IMR-90 (cell line): Measurements from ENCODE around the gene PHGDH. TPM values are rescaled to one million over a fixed set of nuclear protein-coding genes. Genes with fewer than 3 reads are reported as not detected.

ENCODE experiments used
- ATAC-seq: fragments of 200-7000 bp; cut with Tn5 transposase; 2 replicates; pipeline ENCODE4 v1.9.1; 2020; ENCODE audit warnings: low read depth, mild to moderate bottlenecking, moderate library complexity
- BruUV-seq: library from RNA; stranded (reverse); fragments of 400-500 nt; replicated peaks from 2 replicates; lab custom pipeline; 2021; lab: Mats Ljungman, UMichigan
- CTCF ChIA-PET: fragments of 300-600 bp; formaldehyde crosslinking; extraction: SDS; loops from one replicate; lab custom pipeline; 2021; ENCODE audit warnings: antibody characterized with exemption; lab: Yijun Ruan, JAX
- POLR2A ChIA-PET: fragments of 300-600 bp; sonication (Branson Sonifier 250); formaldehyde crosslinking; loops from one replicate; lab custom pipeline; 2022; ENCODE audit warnings: antibody characterized with exemption; ENCODE audit not compliant: unreplicated experiment; lab: Charles Lee
- DNase-seq: peaks from one replicate; pipeline ENCODE4 v3.0.0; 2013
- H2AFZ ChIP-seq: replicated peaks from 2 replicates; pipeline ENCODE3; 2013; ENCODE audit warnings: low read length, mild to moderate bottlenecking; ENCODE audit not compliant: poor library complexity
- H2AK5ac ChIP-seq: 2 replicates; pipeline ENCODE4 v1.6.1; 2013; ENCODE audit warnings: low read depth, low read length, inconsistent platforms
- H2AK9ac ChIP-seq: replicated peaks from 2 replicates; pipeline ENCODE3; 2013; ENCODE audit warnings: mild to moderate bottlenecking, low read depth, low read length, moderate library complexity; ENCODE audit not compliant: poor library complexity
- H2BK120ac ChIP-seq: 2 replicates; pipeline ENCODE4 v1.6.1; 2013; ENCODE audit warnings: low read depth, low read length, inconsistent platforms
- H2BK15ac ChIP-seq: 3 replicates; pipeline ENCODE4 v1.6.1; 2013; ENCODE audit warnings: low read depth, low read length, inconsistent platforms
- H2BK20ac ChIP-seq: 2 replicates; pipeline ENCODE4 v1.6.1; 2013; ENCODE audit warnings: low read depth, mild to moderate bottlenecking, inconsistent platforms, low read length, moderate library complexity
- H2BK5ac ChIP-seq: 2 replicates; pipeline ENCODE4 v1.6.1; 2013; ENCODE audit warnings: mild to moderate bottlenecking, low read depth, low read length, inconsistent platforms; ENCODE audit not compliant: poor library complexity, severe bottlenecking
- H3K14ac ChIP-seq: replicated peaks from 2 replicates; pipeline ENCODE4 v1.6.1; 2013; ENCODE audit warnings: low read depth, low read length, inconsistent platforms
- H3K18ac ChIP-seq: 2 replicates; pipeline ENCODE4 v1.6.1; 2013; ENCODE audit warnings: low read depth, low read length, control low read depth
- H3K23ac ChIP-seq: 2 replicates; pipeline ENCODE4 v1.6.1; 2013; ENCODE audit warnings: low read depth, low read length, inconsistent platforms
- H3K27ac ChIP-seq: 2 replicates; pipeline ENCODE4 v1.5.1; 2013; ENCODE audit warnings: mild to moderate bottlenecking, control low read depth, low read length; ENCODE audit not compliant: insufficient read depth
- H3K27me3 ChIP-seq: 2 replicates; pipeline ENCODE4 v1.6.1; 2013; ENCODE audit warnings: low read length; ENCODE audit not compliant: control insufficient read depth, insufficient read depth
- H3K36me3 ChIP-seq: 2 replicates; pipeline ENCODE4 v1.6.1; 2013; ENCODE audit warnings: low read length, mixed read lengths; ENCODE audit not compliant: control insufficient read depth, insufficient read depth
- H3K4ac ChIP-seq: 2 replicates; pipeline ENCODE4 v1.6.1; 2013; ENCODE audit warnings: low read depth, low read length, inconsistent platforms
- H3K4me1 ChIP-seq: 2 replicates; pipeline ENCODE4 v1.6.1; 2013; ENCODE audit warnings: low read length, mixed read lengths; ENCODE audit not compliant: control insufficient read depth, insufficient read depth
- H3K4me2 ChIP-seq: 2 replicates; pipeline ENCODE4 v1.6.1; 2013; ENCODE audit warnings: low read depth, mild to moderate bottlenecking, control low read depth, low read length, moderate library complexity
- H3K4me3 ChIP-seq: 2 replicates; pipeline ENCODE4 v1.5.1; 2013; ENCODE audit warnings: low read depth, mild to moderate bottlenecking, control low read depth, low read length, moderate library complexity; ENCODE audit not compliant: insufficient read depth
- H3K56ac ChIP-seq: 2 replicates; pipeline ENCODE4 v1.6.1; 2013; ENCODE audit warnings: low read length, inconsistent platforms; ENCODE audit not compliant: insufficient read depth; ENCODE audit errors: extremely low read depth
- H3K79me1 ChIP-seq, 2 experiments: 2 replicates each; pipeline ENCODE4 v1.6.1; 2013; ENCODE audit warnings: low read length in 2 of 2, inconsistent platforms in 1 of 2, low read depth in 1 of 2
- H3K9ac ChIP-seq: 2 replicates; pipeline ENCODE4 v1.6.1; 2013; ENCODE audit warnings: low read depth, low read length, control low read depth
- H3K9me1 ChIP-seq: 2 replicates; pipeline ENCODE4 v1.6.1; 2013; ENCODE audit warnings: low read length, inconsistent platforms; ENCODE audit not compliant: insufficient read depth
- H3K9me3 ChIP-seq: 2 replicates; pipeline ENCODE4 v1.6.1; 2013; ENCODE audit warnings: low read length; ENCODE audit not compliant: control insufficient read depth, insufficient read depth
- H4K20me1 ChIP-seq: 2 replicates; pipeline ENCODE4 v1.6.1; 2013; ENCODE audit warnings: low read length, inconsistent platforms; ENCODE audit not compliant: insufficient read depth
- H4K5ac ChIP-seq: 2 replicates; pipeline ENCODE4 v1.6.1; 2013; ENCODE audit warnings: mild to moderate bottlenecking, low read depth, low read length, control low read depth
- H4K8ac ChIP-seq, 2 experiments: 2 replicates each; pipeline ENCODE4 v1.6.1; 2013; ENCODE audit warnings: low read depth in 2 of 2, low read length in 2 of 2, control low read depth in 1 of 2, inconsistent platforms in 1 of 2
- H4K91ac ChIP-seq: 2 replicates; pipeline ENCODE4 v1.6.1; 2013; ENCODE audit warnings: low read depth, low read length, inconsistent platforms; ENCODE audit not compliant: insufficient read depth
- CEBPB ChIP-seq: IDR thresholded peaks from 2 replicates; pipeline ENCODE4 v1.6.1; 2012; ENCODE audit warnings: low read depth, low read length, improper control_type of control experiment
- CHD1 ChIP-seq: IDR thresholded peaks from 2 replicates; pipeline ENCODE4 v1.6.1; 2012; ENCODE audit warnings: low read depth, low read length, improper control_type of control experiment
- CTCF ChIP-seq: conservative IDR thresholded peaks from 2 replicates; pipeline ENCODE4 v1.5.1; 2012; ENCODE audit warnings: mild to moderate bottlenecking, low read depth, low read length, improper control_type of control experiment
- FOS ChIP-seq: fragments of 150-350 bp; IDR thresholded peaks from 2 replicates; pipeline ENCODE4 v1.6.1; 2016; ENCODE audit warnings: low read depth, low read length
- MAFK ChIP-seq: IDR thresholded peaks from 2 replicates; pipeline ENCODE4 v1.6.1; 2012; ENCODE audit warnings: low read depth, low read length, improper control_type of control experiment
- POLR2A ChIP-seq: IDR thresholded peaks from 2 replicates; pipeline ENCODE4 v1.6.1; 2012; ENCODE audit warnings: mild to moderate bottlenecking, low read depth, low read length
- RAD21 ChIP-seq: IDR thresholded peaks from 2 replicates; pipeline ENCODE4 v1.6.1; 2012; ENCODE audit warnings: low read length, improper control_type of control experiment
- RCOR1 ChIP-seq: IDR thresholded peaks from 2 replicates; pipeline ENCODE4 v1.6.1; 2012; ENCODE audit warnings: mild to moderate bottlenecking, low read length, improper control_type of control experiment; ENCODE audit not compliant: insufficient replicate concordance
- RFX5 ChIP-seq: IDR thresholded peaks from 2 replicates; pipeline ENCODE4 v1.8.0; 2012; ENCODE audit warnings: low read depth, mild to moderate bottlenecking, low read length, moderate library complexity
- SMC3 ChIP-seq: fragments of 150-350 bp; IDR thresholded peaks from 2 replicates; pipeline ENCODE4 v1.6.1; 2016; ENCODE audit warnings: low read depth, mild to moderate bottlenecking, antibody characterized with exemption, low read length, moderate library complexity
- USF2 ChIP-seq: fragments of 150-350 bp; IDR thresholded peaks from 2 replicates; pipeline ENCODE4 v1.6.1; 2017; ENCODE audit warnings: mild to moderate bottlenecking, antibody characterized with exemption, low read length, low read depth
- WGBS, 2 experiments: methylation state at CpG; one replicate each; pipeline versions ENCODE4 v1.1.5 to v1.1.7; 2013; ENCODE audit warnings: missing lambda C conversion rate in 2 of 2; ENCODE audit not compliant: insufficient read length in 1 of 2; ENCODE audit errors: extremely low coverage in 2 of 2; 5-methylcytosine and 5-hydroxymethylcytosine counted together
- dilution Hi-C: fragments of 300-500 bp; cut with HindIII; formaldehyde crosslinking; loops from one replicate; pipeline ENCODE4 v1.14.3; 2018; ENCODE audit warnings: low sequenced_read_pairs; ENCODE audit not compliant: unreplicated experiment
- in situ Hi-C: fragments of 300-500 bp; cut with MboI; formaldehyde crosslinking; loops from 3 replicates; pipeline ENCODE4 v1.14.3; 2019; ENCODE audit warnings: low sequenced_read_pairs, inconsistent platforms, mixed read lengths
- intact Hi-C: fragments of 100-400 bp; cut with micrococcal nuclease; formaldehyde crosslinking; loops from 2 replicates; pipeline ENCODE4 v1.10.0; 2022
- polyA plus RNA-seq, 3 experiments: library from polyadenylated mRNA; depleted of rRNA; stranded (reverse); fragments of >200 nt; gene quantifications; 2 replicates each; pipeline ENCODE4 v1.2.3, GENCODE V29; 2012; ENCODE audit warnings: low replicate concordance in 1 of 3
- total RNA-seq: library from RNA; depleted of rRNA; stranded (reverse); fragments of >200 nt; gene quantifications from 2 replicates; pipeline ENCODE4 v1.2.3, GENCODE V29; 2012

The PHGDH gene
- total and polyA plus RNA-seq, 2 of the 4 experiments (the other 2 are of a cell fraction): 87.9 to 331 TPM

- CTCF ChIA-PET: interaction anchor here (1.2 to 1.3 kb wide), 2 partner anchors 13 to 30 kb away, joined by 4 to 5 read pairs; no protein-coding TSS in a partner anchor
- intact Hi-C loops: loop anchor here (2.0 kb wide), 1 partner anchor 34 kb away; no protein-coding TSS in a partner anchor
- Histone ChIP-seq H3K4me3 (no peak overlapping the region), H2BK5ac (no peak overlapping the region), H3K9me3 (no peaks in the 10 kb centered on the region), H3K36me3 (no peaks in the 10 kb centered on the region), H3K4ac (no peak overlapping the region; the same call in 1 of the 2 replicates), H2BK15ac (no peak overlapping the region), H3K4me2 (no peak overlapping the region), H4K5ac (no peak overlapping the region), H4K8ac (no peak overlapping the region), H2BK120ac (no peak overlapping the region), H3K9ac (no peak overlapping the region), H2BK20ac (no peak overlapping the region), H2AFZ (no peak overlapping the region), H3K18ac (no peak overlapping the region), H3K9me1 (peaks cover 4% of the 10 kb centered on the region; the same call in 1 of the 2 replicates), H2AK9ac (no peak overlapping the region), H3K27me3 (no peaks in the 10 kb centered on the region), H3K23ac (no peak overlapping the region), H4K20me1 (no peaks in the 10 kb centered on the region), H2AK5ac (no peak overlapping the region), H3K14ac (no peak overlapping the region), H3K56ac (no peak overlapping the region), H3K27ac (no peak overlapping the region), H3K79me1 (no peaks in the 10 kb centered on the region), H4K91ac (no peak overlapping the region), H3K4me1 (peaks cover 8% of the 10 kb centered on the region)
- WGBS, 2 experiments: 81% methylated on average over 6 of the region's 13 CpGs; no CpG with 5 or more reads in 1 of the 2 experiments
- dilution Hi-C loops: no loop called here
- DNase-seq: no peak
- TF ChIP-seq MAFK (no peak), CHD1 (no peak), USF2 (no peak), SMC3 (no peak), FOS (no peak), CEBPB (no peak), POLR2A (no peak), RAD21 (no peak), RCOR1 (no peak), RFX5 (no peak), CTCF (no peak)
- POLR2A ChIA-PET: no interaction called here
- in situ Hi-C loops: no loop called here
- ATAC-seq: no peak
- BruUV-seq: no TSS peak
Observed at GRCh38 chr1:119778886-119779560, 67.3 kb downstream of the PHGDH start.
